Astrocyte (in vitro differentiated cells and primary cell): ENCODE measurements around the gene CCDC8.

Experiments used
- EZH2 ChIP-seq: IDR thresholded peaks from 2 replicates; pipeline ENCODE4 v1.6.1; 2012; ENCODE audit warnings: mild to moderate bottlenecking, low read length, inconsistent platforms; ENCODE audit not compliant: insufficient read depth
- TF ChIP-seq, protein P1 (sequence below): IDR thresholded peaks from 2 replicates; pipeline ENCODE4 v1.5.1; 2011; ENCODE audit warnings: low read depth, mild to moderate bottlenecking, inconsistent platforms, low read length, moderate library complexity; ENCODE audit not compliant: insufficient read depth

DNA sequence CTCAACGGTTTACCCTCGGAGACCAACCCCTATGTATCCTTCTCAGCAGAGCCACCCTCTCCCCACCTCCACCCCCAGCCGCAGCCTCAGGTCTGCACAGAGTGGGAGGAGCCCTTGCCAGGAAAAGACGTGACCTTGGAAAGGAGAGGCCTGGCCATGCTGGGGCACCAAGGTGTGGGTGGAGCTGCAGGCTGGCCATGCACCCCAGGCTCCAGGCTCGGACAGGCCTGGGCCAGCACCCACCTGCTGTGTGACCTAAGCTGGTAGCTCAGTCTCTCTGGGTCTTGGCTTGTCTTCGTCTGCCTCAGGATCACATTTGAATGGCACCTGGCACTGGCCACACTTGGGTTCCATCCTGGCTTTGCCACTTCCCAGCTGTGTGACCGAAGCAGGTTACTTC, 29.5 kb downstream of the CCDC8 start:
- TF ChIP-seq, protein P1, sequence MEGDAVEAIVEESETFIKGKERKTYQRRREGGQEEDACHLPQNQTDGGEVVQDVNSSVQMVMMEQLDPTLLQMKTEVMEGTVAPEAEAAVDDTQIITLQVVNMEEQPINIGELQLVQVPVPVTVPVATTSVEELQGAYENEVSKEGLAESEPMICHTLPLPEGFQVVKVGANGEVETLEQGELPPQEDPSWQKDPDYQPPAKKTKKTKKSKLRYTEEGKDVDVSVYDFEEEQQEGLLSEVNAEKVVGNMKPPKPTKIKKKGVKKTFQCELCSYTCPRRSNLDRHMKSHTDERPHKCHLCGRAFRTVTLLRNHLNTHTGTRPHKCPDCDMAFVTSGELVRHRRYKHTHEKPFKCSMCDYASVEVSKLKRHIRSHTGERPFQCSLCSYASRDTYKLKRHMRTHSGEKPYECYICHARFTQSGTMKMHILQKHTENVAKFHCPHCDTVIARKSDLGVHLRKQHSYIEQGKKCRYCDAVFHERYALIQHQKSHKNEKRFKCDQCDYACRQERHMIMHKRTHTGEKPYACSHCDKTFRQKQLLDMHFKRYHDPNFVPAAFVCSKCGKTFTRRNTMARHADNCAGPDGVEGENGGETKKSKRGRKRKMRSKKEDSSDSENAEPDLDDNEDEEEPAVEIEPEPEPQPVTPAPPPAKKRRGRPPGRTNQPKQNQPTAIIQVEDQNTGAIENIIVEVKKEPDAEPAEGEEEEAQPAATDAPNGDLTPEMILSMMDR: no peak
- no peak for TF ChIP-seq EZH2
